Tibial nerve (tissue), 4 donors: ENCODE data around the gene PAQR3.

ENCODE experiments used
- EP300 ChIP-seq, 2 donors: sonication (generic); formaldehyde crosslinking; IDR thresholded peaks; one replicate each; pipeline ENCODE4 v1.6.1; 2017; ENCODE audit warnings: antibody characterized with exemption in 2 of 2, mild to moderate bottlenecking in 1 of 2
- POLR2A ChIP-seq, 2 donors: fragments of 450-650 bp; IDR thresholded peaks; one replicate each; pipeline ENCODE4 v1.6.1; 2017; ENCODE audit warnings: antibody characterized with exemption in 2 of 2, mild to moderate bottlenecking in 2 of 2, moderate library complexity in 2 of 2
- TF ChIP-seq, protein P1 (sequence below), 5 experiments: fragments of 200-600 bp in 3 of 5; fragments of 450-650 bp in 2 of 5; sonication (generic) in 3 of 5; IDR thresholded peaks; one replicate each; pipeline ENCODE4 v1.5.1; 2016 to 2019; ENCODE audit warnings: antibody characterized with exemption in 5 of 5, mild to moderate bottlenecking in 3 of 5, moderate library complexity in 2 of 5

DNA sequence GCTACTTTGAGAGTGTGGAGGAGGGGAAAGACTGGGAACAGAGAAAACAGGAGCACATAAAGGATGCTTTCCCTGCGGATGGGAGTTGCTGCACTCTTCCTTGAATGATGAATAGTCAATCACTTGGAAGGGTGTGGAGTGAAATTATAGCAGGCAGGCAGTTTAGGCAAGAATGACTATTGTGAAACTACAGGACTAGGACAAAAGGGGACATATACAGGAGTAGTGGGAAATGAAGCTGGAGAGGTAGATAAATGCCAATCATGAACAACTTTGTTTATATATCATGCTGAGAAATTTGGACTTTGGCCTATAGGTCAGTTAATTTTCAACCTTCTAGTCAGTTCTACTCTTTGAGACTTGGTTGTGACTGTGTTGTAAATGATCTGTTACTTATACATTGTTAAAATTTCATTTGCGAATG lies 76.9 kb downstream of the PAQR3 start:
- TF ChIP-seq, protein P1, sequence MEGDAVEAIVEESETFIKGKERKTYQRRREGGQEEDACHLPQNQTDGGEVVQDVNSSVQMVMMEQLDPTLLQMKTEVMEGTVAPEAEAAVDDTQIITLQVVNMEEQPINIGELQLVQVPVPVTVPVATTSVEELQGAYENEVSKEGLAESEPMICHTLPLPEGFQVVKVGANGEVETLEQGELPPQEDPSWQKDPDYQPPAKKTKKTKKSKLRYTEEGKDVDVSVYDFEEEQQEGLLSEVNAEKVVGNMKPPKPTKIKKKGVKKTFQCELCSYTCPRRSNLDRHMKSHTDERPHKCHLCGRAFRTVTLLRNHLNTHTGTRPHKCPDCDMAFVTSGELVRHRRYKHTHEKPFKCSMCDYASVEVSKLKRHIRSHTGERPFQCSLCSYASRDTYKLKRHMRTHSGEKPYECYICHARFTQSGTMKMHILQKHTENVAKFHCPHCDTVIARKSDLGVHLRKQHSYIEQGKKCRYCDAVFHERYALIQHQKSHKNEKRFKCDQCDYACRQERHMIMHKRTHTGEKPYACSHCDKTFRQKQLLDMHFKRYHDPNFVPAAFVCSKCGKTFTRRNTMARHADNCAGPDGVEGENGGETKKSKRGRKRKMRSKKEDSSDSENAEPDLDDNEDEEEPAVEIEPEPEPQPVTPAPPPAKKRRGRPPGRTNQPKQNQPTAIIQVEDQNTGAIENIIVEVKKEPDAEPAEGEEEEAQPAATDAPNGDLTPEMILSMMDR (IDR thresholded peaks at IDR 0.05), result no peak
- TF ChIP-seq EP300 (IDR thresholded peaks at IDR 0.05) (no peak), POLR2A (IDR thresholded peaks at IDR 0.05) (no peak)
